Measurements from ENCODE around the gene FBXL19.

Gene FBXL19

DNA sequence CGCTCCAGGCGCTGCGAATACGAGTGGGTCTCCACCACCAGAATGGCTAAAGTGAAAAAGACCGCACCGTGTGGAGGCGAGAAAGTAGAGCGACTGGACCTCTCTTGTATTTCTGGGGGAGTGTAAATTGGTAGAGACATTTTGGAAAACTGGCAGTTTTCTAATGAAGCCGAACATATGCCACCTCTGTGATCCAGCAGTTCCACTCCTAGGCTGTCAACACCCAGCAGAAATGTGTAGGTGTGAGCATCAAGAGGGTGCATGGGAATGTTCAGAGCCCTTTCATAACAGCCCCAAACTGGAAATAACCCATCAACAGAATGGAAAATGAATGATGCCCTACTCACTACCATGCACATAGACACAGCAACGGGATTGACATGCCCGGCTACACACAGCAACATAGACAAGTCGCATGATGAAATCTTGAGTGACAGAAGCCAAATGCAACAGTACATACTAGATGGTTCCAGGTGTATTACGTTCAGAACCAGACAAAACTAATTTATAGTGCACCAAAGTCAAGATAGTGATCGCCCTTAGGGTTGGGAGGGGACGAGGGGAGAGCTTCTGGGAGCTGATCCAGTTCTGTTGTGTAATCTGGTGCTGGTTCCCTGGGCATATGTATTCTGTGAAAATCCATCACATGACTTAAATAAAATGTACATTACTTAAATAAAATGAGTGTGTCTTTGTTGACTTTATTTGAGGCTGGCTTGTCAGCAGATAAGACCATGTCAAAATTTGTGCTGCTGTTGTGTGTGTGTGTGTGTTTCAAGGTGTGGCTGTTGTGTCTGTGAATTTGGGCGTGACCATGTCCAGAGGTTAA lies 28.6 kb upstream of the FBXL19 start:
- DNase-seq (ENCODE audit: low read depth), result no peak

DNA sequence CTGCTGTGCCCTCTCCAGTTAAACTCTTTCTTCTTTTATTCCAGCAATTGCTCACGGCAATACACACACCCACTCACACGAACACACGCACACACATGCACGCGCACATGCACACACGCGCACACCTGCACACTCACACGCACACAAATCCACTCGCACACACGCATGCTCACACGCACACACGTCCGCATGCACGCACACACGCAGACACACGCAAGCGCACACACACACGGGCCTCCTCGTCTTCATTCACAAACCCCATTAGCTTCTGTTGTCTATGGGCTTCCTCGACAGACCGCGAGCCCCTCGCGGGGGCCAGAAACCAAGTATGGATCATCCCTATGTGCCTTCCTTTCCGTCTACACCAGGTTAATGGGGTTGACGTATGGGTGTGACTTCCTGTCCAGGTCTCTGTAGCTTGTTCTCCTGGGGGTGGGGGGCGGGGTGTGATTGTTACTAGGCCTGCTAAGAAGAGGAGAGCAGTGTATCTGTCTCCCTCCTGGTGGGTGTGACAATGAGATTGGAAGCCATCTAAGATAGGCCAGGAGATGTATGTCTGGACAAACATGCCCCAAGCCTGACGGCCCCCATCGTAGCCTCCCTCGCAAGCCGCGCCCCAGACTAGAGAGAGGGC lies 27.6 kb upstream of the FBXL19 start:
- DNase-seq (ENCODE audit: low read depth), result no peak

DNA sequence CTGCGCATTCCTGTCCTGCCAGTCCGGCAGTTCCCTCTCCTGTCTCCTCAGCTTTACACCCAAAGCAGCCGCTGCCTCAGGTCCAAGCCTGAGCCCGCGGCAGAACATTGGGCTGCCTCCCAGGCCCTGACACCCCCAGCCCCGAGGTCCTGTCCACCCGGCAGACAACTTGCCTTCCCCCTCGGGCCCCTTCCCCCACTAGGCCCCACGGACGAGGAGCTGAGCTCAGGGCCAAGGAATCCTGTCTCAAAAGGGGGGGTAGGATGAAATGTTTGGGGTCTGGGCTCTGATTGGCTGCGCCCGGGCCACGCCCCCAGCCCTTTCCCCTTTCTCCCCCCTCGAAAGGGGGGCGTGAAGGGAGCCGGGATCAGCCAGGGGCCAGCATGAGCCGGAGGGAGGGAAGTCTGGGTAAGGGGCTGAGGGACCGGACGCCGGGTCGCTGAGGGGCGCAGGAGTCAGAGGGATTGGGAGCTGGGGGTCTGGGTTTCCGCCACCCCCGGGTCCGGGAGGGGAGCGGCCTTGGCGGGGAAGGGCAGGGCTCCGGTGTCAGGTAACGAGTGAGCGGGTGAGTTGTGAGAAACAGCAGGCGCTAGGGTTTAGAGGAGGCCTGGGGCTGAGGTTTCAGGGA lies 27.0 kb upstream of the FBXL19 start, which contains the start of gene CTF1:
TSS of gene CTF1 (plus strand) at position 354 of the 628 bp plus-strand sequence. CDS start at position 384, 30 bp downstream.
- DNase-seq (ENCODE audit: low read depth), result no peak

DNA sequence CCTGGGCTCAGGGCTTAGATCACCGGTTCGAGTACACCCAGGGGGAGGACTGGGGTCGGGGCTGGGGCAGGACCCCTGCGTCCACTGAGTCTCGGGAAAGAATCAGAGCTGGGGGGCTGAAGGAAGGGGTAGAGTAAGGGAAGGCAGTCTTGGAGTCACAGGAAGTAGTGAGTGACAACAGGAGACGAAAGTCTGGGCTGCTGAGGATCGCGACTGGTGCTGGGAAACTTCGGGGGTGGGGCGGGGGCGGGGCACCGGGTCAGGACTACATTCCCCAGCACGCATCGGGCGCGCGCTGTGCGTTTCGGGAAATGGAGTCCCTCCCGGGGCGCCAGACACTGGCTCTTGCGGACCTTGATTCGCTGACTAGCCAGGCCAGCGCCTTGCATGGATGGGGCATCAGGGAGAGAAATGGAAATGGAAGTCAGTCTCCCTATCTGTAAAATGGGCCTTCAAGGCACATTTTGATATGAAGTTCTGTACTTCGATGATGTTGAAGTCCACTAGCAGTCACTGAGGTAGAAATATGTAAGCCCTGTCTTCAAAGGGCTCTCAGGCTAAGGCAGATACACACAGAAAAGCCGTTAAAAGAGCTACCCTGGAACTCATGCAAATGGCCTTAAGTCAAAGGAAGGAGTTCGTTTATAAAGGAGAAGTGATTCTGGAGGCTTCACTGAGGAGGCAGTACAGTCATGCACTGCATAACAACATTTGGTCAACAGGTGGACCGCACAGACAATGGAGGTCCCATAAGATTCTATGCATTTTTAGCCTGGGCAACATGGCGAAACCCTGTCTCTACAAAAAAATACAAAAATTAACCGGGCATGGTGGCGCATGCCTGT lies 26.3 kb upstream of the FBXL19 start:
- DNase-seq (ENCODE audit: low read depth), result peak; percentile 56

DNA sequence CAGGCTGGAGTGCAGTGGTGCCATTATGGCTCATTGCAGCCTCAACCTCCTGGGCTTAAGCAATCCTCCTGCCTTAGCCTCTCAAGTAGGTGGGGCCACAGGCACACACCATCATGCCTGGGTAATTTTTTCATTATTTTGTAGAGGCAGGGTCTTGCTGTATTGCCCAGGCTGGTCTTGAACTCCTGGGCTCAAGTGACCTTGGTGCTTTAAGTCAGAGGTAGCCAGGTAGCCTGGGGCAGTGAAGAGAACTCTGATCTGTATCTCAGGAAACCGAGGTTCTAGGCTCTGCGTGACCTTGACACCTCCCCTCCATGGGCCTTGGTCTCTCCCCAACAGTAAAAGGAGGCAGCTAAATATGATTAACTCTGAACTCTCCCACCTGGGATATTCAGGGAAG lies 23.6 kb upstream of the FBXL19 start:
- no peak for DNase-seq (ENCODE audit: low read depth)

DNA sequence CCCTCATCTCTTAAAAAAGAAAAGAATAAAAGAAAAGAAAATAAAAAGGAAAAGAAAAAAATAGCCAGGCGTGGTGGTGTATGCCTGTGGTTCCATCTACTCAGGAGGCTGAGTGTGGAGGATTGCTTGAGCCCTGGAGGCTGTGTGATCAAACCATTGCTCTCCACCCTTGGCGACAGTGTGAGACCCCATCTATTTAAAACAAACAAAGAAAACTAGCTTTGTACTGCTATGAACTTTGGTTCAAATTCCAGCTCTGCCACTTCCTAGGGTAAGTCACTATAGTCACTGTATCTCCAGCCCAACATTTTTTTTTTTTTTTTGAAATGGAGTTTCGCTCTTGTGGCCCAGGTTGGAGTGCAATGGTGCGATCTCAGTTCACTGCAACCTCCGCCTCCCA lies 22.8 kb upstream of the FBXL19 start:
- no peak for DNase-seq (ENCODE audit: low read depth)

DNA sequence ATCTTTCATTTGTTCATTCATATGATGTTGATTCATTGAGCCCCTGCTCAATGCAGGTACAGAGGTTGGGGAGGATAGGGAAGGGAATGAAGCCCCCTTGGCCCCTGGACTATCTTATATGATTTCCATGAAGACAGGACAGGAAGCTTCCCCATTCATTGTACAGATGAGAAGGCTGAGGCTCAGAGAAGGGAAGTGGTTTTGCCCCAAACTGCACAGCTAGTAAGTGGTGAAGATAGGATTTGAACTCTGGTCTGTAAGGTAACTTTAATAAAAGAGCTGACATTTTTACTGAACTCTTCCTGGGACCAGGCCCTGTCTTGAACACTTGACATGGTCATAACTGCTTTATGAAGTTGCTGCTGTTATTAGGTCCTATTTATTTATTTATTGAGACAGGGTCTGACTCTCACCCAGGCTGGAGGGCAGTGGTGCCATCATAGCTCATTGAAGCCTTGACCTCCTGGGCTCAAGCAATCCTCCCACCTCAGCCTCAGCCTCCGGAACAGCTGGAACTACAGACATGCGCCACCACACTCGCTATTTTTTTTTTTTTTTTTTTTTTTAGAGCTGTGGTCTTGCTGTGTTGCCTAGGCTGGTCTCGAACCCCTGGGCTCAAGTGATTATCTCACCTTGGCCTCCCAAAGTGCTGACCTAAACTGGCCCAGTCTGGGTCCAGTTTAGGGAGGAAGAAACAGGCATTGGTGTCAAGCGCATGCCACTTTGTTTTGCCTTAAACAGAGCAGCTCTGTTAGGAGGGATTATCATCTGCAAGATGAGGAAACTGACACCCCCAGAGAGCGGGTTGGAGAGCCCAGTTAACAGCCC lies 22.0 kb upstream of the FBXL19 start:
- no peak for DNase-seq (ENCODE audit: low read depth)

DNA sequence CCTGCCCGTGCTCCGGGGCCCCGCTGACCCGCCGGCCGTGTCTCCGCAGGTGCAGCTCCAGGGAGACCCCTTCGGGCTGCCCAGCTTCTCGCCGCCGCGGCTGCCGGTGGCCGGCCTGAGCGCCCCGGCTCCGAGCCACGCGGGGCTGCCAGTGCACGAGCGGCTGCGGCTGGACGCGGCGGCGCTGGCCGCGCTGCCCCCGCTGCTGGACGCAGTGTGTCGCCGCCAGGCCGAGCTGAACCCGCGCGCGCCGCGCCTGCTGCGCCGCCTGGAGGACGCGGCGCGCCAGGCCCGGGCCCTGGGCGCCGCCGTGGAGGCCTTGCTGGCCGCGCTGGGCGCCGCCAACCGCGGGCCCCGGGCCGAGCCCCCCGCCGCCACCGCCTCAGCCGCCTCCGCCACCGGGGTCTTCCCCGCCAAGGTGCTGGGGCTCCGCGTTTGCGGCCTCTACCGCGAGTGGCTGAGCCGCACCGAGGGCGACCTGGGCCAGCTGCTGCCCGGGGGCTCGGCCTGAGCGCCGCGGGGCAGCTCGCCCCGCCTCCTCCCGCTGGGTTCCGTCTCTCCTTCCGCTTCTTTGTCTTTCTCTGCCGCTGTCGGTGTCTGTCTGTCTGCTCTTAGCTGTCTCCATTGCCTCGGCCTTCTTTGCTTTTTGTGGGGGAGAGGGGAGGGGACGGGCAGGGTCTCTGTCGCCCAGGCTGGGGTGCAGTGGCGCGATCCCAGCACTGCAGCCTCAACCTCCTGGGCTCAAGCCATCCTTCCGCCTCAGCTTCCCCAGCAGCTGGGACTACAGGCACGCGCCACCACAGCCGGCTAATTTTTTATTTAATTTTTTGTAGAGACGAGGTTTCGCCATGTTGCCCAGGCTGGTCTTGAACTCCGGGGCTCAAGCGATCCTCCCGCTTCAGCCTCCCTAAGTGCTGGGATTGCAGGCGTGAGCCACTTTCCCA lies 21.1 kb upstream of the FBXL19 start:
- no peak for DNase-seq (ENCODE audit: low read depth)

DNA sequence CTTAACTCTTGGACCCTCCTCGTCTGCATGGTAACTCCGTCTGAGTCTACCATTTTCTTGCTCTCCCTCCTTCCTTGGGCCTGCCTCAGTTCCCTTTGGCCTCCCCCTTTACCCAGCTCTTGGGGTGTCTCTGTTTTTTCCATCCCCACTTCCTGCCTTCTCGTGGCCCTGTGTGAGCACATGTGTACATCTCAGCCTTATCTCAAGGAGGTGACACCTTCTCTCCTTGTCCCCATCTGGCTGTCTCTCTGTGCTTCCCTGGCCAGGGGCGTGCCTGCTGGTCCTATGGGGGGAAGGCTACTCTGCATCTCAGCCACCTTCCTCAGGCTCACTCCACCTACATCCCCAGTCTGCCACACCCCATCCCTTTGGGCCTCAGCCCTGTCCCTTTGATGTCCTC lies 20.4 kb upstream of the FBXL19 start:
- no peak for DNase-seq (ENCODE audit: low read depth)

DNA sequence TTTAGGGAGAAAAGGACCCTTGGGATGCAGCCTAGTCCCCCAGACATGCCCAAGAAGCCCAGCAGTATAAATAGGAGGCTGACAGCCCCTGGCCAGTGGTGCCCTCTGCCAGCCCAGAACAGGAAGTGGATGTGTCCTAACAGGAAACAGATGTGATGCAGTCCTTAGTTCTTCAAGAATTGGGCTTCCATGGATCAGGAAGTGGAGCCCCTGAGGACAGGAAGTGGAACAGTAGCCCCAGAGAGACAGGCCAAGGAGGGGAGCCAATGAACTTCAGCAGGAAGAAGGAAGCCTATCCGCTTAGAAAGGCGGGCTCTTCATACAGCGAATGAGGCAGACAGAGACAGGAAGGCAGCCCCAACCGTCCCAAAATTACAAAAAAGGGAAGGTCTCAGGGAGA lies 19.8 kb upstream of the FBXL19 start:
- DNase-seq (ENCODE audit: low read depth), result no peak

DNA sequence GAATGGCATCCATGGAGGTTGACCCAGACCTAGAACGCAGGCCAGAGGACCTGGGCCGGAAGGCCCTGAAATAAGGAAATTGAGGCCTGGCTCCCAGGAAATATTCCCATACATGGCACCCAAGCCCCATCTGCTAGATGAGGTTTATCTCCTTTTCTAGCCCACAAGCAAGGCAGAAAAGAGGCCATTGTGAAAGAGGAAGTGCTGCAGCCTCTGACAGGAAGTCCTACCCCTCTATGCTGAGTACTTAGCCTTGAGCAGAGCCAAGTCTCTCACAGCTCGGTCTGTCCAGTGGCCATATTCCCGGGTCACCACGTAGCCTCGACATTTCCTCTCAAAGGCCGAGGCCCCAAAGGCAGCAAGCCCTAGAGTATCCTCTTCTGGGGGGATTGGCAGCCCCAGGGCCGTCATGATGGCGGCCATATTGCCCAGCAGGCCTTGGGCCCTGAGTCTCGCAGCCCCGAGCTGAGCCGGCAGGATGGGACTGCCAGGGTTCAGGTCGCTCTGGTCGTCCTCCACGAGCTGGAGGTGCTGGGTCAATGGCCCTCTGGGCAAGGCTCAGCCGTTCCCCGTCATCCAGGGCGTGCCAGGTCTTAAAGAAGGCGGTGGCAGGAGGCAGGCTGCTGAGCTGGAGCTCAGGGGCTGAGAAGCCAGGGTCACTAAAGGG lies 19.1 kb upstream of the FBXL19 start:
- DNase-seq (ENCODE audit: low read depth), result no peak

DNA sequence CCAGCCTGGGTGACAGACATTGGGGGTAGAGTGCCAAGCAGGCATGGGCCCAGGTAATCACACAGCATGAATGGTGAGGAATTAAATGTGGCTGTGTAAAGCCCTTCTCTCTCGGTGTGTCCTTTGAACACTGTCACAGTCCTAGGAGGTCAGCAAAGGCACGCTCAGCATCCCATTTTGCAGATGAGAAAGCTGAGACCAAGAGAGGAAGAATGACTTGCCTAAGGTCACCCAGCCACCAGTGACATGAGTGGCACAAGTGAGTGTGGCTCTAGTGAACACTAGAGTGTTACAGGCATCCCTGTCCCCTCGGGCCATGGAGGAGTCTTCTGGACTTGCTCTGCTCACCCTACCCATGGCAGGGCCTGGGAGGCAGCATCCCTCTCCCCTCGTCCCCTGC lies 16.3 kb upstream of the FBXL19 start:
- no peak for DNase-seq (ENCODE audit: low read depth)

DNA sequence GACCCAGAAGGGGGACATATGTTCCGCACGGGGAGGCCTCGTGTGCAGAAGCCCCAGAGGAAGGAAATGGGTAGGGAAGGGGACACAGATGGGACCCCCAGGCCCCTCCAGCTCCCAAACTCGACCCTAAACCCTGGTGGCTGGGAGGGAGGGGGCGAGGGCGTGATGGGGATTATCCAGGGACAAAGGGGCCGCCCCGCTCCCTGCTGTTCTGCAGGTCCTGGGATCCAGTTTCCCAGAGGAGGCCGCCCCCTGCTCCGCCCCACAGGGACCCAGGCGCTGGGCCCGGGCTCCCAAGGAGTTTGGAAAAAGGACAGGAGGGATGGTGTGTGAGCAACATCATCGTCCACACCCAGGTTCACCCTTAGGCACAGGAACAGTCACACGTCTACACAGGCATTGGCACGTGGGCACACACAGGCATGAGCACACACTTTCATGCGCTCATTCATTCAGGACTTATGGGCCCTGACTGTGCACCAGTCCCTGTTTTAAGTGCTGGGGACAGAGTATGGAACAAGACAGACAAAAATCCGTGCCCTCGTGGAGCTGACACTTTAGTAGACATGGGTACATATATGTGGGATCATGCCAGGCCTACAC lies 12.8 kb upstream of the FBXL19 start:
- DNase-seq (ENCODE audit: low read depth), result no peak

DNA sequence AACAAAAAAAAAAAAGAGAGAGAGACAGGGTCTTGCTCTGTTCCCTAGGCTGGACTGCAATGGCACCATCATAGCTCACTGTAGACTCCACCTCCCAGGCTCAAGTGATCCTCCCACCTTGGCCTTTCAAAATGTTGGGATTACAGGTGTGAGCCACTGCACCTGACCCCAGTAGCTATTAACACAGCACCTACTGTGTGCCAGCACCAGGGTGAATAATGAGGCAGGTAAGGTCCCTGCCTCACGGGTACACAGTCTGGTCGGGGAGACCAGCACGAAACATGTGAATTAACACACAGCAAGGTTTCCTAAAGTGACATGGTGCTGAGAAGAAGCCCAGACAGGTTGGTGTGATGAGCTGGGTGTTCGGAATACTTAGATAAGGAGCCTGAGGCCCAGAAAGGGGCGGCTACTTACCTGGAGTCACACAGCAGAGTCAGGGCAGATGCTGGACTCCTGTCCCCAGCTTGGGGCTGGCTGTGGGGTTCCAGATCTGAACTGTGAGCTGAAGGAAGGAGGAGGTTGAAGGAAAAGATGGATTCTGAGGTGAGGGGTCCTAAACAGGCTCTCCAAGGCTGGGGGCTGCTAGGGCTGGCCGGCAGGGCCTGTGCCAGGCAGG lies 10.5 kb upstream of the FBXL19 start:
- DNase-seq (ENCODE audit: low read depth), result no peak

DNA sequence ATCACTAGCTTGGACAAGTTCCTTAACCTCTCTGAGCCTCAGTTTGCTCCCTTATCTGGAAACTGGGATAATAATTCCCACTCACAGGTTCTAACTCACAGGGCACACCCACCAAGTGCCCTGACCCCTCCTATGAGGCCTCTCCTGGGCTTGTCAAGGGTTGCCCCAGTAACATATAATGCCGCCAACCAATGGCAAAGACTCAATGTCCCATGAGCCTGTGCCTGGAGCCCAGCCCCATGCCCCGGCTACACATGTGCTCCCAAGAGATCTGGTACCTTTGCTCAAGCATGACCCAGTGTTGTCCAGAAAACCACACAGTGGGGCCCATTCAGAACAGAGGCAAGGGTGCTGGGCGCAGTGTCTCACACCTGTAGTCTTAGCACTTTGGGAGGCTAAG lies 8.5 kb upstream of the FBXL19 start:
- no peak for DNase-seq (ENCODE audit: low read depth)

DNA sequence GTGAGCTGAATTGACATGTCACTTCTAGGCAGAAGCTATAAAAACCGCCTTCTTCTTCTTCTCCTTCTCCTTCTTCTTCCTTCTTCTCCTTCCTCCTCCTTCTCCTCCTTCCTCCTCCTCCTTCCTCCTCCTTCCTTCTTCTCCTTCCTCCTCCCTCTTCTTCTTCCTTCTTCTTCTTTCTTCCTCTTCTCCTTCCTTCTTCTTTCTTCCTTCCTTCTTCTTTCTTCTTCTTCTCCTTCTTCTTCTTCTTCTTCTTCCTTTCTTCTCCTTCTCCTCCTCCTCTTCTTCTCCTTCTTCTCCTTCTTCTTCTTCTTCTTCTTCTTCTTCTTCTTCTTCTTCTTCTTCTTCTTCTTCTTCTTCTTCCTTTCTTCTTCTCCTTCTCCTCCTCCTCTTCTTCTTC lies 4.8 kb upstream of the FBXL19 start:
- DNase-seq (ENCODE audit: low read depth), result no peak

DNA sequence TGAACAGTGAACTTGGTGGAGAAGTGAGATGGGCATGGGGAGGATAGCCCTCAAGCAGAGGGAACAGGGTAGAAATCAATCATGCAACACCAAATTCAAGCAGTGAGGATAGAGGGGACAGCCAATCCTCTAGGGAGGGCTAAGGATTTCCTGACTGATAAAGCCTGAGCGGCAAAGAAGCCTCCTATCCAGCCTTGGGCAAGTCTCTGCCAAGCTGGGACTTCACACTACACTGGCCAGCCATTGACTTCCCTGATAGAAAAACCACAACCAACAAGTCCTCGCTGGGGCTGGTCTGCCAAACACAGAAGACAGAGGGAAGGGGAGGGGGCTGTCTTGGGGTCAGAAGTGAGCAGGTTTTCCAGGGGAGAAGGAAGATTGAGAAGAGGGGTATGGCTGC lies 2.5 kb upstream of the FBXL19 start:
- no peak for DNase-seq (ENCODE audit: low read depth)

DNA sequence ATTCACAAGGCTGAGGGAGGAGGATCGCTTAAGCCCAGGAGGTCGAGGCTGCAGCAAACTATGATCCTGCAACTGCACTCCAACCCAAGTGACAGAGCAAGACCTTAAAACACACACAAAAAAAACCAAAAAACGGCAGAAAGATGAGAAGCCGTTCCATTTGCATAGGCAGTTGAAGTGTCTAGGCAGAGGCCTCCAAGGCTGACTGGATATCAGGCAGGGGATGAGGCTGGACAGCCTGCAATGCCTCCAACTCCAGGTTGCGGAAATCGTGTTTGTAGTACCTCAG lies 2.0 kb upstream of the FBXL19 start:
- DNase-seq (ENCODE audit: low read depth), result no peak
